HG03108 (cell line): ENCODE results near the gene SOX6.
"Not testable (repeated sequence)": the region's sequence is repeated elsewhere in the genome, so short reads cannot be mapped to it uniquely, and the experiment has no call there.

ENCODE experiments used
- ATAC-seq: cut with Tn5 transposase; IDR thresholded peaks from one replicate; pipeline ENCODE4 v1.9.1; 2021; ENCODE audit warnings: moderate library complexity; ENCODE audit not compliant: unreplicated experiment

Gene SOX6

DNA sequence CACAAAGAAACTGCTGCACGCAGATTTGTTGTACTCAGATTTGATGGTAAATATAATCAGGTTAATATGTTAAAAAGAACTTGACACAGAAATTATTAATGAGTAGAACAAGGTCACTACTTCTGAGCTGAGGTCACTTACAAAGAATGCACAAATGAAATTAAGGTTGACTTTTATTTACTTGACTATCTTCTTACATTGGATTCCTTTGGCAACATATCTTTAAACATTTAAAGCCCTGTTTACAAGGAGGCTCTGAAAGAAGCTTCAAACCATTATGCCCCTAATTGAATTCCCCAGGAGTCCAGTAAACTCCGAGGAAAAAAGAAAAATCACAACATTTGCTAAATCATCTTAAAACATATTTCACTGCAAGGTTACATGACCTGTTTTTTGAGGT, 245.5 kb downstream of the SOX6 start:
- no peak for ATAC-seq

DNA sequence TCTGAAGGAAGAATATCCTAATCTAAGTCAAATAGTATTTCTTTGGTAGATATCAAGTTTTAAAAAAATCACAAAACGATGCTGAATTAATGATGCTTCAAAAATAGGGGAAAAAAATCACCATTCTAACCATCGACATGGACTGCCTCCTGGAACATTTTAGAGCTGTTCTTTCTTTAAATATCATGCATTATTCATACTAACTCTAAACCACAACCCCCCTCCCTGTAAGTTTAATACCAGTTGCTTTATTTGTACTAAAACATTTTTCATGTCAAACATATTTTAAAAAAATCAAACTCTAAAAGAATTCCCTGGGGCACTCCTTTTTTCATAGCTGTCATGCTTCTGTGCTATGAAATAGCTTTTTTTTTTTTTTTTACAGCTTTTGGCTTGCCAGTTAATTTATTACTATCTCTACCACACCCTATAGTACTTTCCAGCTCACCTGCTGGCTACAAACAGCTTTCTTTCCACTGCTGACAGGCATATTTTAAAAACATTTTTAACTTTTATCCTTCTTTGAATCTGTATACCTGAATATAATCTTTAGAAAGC, 256.9 kb downstream of the SOX6 start:
- no peak for ATAC-seq

DNA sequence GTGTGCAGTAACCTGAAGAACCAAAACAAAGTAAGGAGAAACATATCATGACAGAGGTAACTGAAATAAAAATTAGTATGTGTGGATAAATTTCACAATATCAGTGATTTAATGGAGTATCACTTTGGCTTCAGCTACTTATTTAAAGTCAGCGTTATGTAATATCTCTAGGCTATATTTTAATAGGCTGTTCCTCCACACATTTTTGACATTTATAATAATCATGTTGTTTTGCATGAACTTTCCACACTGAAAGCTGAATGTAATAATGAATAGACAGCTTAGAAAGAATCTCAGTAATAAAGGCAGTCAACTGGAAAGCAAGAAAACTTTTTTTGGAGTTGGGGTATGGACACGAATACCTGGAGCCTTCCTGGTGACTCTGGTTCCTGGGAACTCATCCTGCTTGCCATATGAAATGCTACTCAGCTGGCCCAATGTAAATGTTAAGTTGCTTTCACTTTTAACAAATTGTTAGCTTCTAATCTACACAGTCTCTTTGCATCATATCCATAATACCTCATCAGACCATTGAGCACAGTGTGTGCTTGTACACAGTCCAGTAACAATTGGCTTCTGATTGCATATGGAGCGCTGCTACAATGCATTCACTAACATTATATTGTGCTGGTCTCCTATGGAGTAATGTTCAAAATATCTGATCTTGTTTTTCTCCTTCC, 257.7 kb downstream of the SOX6 start:
- no peak for ATAC-seq

DNA sequence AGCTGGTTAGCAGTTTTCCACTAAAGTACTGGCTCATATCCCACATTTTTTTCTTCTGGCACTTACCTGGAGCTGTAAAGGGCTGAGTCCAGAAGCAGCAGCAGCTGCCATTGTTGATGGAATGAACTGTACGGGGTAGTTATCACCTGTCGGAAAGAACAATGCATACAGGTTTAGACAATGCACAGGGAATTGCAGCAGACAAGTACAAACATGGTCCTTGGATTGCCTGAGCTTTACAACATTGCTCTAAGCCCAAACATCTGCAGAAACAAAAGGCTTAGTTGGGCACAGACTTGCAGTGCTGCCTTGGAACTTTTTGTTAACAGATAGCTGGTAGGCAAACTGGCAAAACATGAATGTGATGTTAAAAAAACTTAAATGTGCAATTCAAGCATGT, 258.8 kb downstream of the SOX6 start:
- ATAC-seq, result no peak

DNA sequence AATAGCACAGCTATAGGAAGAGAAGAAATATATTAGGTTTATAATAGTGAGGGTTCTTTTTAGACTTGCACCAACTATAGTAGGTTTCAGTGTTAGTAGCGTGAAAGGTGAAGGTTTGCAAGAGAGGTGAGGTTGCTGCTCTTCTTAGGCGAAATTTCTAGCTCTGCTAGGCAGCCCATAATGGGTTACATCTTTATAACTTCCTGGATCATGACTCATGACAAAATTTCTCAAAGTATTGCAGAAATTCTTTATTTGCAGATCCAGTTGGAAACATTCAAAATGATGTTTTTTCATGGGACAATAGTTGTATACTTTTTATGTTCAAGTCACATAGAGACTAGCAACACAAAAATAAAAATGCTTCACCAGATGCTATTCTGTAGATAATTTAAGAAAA, 260.0 kb downstream of the SOX6 start:
- no peak for ATAC-seq

DNA sequence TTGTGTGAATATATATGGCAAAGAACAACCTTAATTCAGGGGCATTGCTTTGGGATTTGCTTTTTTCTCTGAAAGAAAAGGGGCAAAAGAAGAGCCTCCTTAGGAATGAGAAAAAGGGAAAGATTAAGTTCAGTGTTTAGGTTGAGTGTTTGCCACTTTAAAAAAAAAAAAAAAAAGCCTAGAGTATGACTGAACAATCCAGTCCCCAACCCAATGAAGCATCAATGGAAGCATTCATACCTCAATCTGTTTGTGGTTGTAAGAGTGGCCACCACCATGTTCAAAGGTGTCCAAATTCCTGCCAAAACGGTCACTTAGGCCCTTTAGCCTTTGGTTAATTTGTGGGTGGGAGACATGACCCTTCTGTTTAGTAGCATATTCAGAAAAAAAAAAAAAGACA, 260.6 kb downstream of the SOX6 start:
- no peak for ATAC-seq

DNA sequence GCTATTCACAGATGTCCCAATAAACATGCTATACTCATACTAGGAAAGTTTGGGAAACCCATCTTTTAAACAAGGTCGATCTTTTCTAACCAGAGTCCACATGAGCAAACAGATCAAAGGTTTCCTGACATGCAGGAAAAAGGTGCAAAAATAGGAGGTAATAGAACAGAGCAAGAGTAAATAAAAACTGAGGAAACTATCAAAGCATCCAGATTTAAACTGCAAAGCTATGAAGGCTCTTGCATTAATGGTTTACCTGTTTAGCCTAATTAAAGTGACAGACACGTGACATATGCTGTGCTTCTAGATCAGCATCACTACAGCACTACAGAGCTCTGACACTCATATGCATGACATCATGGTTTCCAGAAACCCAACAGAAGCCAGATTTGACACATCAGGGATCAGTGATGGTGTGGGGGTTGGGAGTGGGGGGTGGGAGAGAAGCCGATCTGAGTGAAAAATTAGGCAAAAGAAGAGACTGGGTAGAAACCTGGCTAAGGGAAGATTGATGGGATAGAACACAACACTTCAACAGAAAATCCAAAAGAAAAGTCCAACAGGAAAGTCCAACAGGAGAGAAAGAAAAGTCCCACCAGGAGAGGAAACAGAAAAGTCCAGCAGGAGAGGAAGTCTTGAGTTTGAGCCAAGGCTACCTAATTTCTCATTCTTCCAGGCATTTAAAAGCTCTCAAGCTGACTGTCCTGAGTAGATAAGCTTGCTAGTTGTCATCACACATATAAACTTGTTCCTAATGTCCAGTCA, 262.3 kb downstream of the SOX6 start:
- no peak for ATAC-seq

DNA sequence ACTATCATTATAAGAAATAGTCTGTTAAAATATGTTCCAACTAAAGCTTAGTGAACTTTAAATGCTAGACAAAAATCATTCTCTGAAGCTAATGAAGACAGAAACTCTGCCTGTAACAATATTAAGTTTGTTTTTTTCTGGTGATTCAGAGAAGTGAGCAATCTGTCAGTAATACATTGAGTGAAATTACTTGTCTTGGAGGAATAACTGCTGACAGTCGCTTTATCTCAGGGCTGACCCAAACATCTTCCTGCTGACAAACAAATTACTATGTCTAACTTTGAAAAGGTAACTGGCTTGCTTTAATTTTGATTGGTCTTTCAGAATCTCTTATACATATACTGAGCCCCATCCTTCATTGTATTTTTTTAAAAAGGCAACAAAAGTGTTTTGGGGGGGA, 264.5 kb downstream of the SOX6 start:
- ATAC-seq, result no peak

DNA sequence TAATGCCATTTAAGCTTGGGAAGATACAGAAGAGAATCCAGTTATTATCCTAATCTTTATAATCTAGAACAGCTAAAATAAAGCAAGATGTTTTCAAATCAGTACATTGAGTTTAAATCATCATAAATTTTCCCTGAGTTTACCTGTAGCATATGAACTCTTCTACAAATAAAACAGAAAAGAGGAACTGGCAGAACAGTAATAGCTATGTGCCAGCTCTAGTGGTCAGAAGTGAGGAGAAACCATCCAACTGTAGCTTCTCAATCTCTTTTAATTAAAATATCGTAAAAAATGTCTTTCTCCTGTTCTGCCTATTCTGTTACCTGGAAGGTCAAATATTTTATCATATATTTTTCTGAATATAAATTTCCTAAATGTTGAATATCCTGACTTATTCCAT, 266.9 kb downstream of the SOX6 start:
- ATAC-seq, result no peak

DNA sequence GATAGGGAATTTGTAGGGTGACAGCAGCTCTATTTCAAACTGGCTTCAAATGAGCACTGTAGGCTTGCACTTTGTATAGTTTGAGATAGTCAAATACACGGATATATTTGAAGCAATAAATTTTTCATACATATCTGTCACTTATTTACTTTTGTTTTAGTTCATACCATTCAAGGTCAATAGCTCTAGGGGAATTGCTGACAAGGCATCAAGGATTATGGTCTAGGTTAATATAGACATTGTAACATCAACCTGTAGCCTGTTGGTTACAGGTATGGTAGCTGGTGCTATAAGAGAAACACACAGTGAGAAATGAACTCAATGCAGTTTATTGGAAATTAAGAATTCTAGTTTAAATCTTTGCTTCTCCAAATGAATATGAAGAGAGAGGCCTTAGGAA, 267.6 kb downstream of the SOX6 start:
- ATAC-seq, result no peak

DNA sequence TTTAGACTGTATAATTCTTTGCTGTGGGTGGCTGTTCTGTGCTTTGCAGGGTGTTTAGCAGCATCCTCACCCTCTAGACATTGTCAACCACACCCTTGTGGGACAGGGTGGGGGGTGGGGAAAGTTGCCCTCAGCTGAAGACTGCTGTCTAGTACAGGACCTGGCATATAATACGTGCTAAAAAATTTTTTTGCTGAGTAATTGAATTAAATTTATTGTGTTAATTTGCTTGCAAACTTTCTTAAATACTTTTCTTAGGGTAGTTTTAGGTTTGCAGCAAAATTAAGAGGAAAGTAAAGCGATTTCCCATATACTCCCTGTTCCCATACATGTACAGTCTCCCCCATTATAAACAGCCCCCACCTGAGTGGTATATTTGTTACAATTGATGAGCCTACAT, 268.5 kb downstream of the SOX6 start:
- ATAC-seq, result no peak

DNA sequence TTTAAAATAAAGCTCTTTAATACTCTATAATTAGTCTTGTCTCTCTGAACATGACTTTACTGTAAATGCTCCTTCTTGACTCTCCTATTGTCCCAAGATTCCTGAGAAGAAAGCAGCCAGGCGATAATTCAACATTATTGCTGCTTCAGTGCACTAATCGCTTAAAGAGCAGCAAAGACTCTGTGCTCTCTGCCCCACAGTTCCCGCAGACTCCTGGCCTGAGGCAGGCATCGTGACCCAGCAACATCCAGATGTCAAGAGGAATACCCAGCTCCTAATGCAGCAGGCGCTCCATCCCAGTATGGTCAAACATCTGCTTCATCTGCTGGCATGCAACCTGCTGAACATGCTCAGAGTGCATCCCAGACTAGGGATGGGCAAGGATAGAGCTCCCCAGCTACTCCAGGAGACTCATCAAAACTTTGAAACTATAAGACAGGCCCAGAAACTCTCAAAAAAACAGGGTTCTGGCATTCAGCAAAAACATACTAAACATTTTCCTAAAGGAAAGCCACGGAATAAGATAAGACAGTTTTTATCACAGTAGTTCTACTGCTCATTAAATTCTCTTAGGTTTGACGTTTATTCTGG, 270.0 kb downstream of the SOX6 start:
- ATAC-seq, result no peak

DNA sequence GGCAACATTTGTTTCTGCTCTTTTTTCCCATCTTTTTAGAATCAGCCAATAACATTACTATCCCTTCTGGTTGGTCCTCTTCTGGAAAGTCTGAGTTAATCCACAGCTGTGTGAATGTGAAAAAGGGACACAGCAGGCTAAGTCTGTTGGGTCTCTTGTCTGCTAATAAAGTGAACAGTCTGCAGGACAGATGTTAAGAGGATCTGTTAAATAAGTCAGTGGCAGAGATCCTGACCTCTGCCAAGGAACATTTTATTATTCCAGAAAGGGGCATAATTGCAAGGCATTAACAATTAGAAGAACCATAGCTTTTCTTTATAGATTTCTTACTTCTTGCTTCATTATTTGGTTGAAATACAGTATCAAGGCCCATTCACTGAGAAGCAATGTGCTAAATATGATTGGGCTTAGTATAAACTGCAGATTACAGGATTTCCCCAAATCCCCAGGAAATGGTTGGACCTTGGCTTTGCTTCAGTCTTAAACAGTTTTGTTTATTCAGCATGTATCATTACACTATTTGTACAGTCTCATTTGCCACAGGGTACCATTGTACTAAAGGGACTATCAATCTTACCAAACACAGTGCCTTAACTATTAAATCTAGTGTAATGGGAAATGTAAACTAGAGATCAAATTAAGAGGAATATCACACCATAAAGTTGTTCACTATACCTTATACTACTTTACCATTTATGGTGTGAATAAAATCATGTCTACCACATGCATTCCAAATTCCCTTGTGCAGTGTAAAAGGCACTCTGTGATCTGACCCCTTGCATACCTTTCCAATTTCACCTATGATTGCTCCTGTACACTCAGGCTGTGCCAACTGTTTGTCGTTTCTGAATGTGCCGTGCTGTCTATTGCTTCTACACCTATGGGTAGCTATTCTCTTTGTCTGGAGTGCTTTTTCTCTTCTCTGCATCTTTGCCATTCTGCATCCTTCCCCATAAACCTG, 274.0 kb downstream of the SOX6 start:
- no peak for ATAC-seq

DNA sequence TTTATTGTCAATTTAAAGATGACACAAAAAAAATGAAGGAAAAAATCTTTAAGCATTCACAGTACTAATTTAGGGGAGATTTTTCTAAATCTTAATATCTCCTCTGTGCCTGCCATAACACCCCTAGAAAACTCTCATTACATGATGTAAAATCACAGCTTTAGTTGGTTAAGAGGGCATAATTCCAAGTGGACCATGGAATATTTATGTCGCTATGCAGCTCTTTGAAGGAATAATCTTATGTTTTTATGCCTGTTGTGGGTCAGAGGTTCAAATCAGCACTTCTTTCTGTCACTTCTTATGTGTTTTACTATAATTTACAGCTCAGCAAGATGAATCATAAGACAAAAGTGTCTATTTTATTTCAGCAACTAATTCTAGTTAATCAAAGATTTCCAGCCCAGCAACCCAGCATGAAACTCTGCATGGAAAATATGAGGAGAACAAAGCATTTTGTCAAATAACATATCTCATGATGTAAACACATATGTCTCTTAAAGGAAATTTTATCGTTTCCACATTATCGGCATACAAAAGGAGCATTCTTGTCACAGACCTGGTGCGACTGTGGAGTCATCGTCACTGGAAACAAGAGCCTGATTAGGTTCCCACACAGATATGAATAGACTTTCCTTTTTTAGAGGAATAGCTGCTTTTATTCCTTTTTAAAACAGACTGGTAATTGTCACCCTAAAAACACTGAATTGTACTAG, 274.8 kb downstream of the SOX6 start:
- no peak for ATAC-seq

DNA sequence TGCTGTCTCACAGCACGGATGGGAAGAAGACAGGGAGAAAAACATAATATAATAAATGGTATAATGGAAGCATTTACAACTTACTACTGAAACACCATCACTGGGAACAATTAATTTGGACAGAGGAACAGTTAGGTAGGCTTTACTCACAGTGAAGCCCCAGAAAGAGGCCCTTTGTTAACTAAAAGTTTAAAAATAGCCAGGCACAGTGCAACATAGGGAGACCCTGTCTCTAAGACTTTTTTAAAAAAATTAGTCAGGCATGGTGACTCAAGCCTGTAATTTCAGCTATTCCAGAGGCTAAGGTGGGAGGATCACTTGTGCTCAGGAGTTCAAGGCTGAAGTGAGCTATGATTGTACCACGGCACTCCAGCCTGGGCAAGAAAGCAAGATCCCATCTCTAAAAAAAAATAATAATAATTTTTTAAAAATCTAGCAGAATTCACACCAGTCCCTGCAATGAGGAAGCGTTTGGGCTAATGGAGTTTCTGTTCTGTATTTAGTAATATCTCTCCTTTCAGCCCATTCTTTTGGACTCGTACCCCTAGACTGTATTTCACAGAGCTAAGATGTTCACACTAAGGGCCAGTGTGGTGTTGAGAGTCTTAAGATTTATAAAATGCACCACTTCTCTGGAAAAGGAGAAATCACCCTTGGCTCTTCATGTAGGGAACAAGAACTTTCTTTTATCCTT, 275.5 kb downstream of the SOX6 start:
- no peak for ATAC-seq

DNA sequence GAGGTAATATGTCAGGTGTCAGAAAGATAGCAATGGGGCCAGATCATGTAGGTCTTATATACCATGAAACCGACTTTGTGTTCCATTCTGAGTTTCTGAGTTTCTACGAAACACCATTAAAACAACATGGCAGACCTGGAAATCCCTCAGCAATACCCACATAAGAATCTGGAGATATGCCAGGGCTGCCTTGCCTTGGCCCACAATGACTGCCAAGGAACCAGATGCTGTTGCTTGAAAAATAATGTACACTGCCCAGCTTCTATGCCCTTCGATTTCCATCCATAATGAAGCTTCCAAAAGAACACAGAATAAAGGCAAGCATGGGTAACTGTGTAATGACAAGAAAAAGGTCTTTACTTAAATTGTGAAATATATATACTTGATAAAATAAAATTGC, 277.4 kb downstream of the SOX6 start:
- ATAC-seq, result no peak

DNA sequence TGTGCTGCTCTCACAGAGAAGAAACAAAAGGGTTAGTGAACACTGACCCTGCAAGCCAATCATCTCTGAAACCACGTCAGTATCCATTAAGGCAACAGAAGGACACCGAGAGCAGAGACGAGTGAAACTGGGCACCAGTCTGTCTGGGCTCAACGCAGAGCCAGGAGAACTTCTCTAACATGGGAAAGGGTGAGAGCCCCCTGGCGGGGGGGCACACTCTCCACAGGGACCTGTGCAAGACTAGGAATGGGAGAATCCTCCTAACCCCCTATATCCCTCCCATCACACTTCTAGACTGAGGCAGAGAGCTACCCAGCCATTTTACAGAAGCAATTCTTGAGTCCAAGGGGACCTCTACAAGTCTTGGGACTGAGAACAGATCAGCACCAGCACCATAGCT, 285.8 kb downstream of the SOX6 start:
- no peak for ATAC-seq

DNA sequence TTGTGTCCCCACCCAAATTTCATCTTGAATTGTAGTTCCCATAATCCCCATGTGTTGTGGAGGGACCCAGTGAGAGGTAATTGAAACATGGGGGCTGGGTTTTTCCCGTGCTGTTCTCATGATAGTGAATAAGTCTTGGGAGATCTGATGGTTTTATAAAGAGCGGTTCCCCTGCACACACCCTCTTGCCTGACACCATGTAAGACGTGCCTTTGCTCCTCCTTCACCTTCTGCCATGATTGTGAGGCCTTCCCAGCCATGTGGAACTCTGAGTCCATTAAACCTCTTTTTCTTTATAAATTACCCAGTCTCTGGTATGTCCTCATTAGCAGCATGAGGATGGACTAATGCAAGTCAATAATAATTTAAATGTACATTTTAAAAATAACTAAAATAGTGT, 289.1 kb downstream of the SOX6 start:
- not testable (repeated sequence) for ATAC-seq

DNA sequence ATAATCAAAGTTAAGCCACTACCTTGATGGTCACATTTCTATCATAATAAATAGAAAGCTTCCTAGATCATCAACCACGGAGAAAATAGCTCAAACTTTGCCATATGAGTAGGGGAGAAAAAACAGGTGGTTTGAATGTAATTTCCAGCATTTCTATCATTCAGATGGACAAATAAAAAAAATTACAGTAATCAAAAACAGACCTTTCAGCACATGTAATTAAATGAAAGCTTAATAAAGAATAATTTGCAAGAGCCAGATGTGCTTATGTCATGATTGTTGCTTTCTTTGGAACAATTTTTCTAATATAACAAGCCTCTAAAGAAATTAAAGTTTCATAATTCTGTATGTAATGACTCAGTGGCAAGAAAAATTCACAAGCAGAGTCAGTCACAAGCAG, 297.0 kb downstream of the SOX6 start:
- no peak for ATAC-seq

DNA sequence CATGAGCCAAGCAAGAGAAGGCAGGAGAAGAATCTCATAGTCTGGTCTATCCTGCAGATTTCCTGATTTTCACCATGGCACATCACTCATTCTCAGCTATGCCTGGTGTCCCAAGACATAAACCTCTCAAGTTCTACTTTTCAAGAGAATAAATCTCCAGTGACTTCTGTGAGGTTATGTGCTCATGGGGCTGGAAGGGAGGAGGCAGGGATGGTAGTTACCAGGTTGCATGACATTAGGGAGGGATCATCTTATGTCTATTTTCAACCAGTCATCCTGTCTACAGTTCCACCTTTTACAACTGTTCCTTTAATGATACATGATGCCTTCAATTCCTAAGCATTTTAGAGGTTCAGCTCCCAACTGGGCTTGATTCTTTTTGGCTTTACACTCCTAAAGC, 297.7 kb downstream of the SOX6 start:
- no peak for ATAC-seq
